RKO (cell line): Measurements from ENCODE around the gene SPARC.
A peak's percentile ranks its signal among the peaks of the same experiment; 100 is the strongest.
"Not testable (repeated sequence)": the region's sequence is repeated elsewhere in the genome, so short reads cannot be mapped to it uniquely, and the experiment has no call there.

Experiments used
- DNase-seq: peaks from one replicate; pipeline ENCODE4 v3.0.0-alpha.2; 2016; ENCODE audit warnings: low spot score

The SPARC gene, protein sequence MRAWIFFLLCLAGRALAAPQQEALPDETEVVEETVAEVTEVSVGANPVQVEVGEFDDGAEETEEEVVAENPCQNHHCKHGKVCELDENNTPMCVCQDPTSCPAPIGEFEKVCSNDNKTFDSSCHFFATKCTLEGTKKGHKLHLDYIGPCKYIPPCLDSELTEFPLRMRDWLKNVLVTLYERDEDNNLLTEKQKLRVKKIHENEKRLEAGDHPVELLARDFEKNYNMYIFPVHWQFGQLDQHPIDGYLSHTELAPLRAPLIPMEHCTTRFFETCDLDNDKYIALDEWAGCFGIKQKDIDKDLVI

GRCh38 chr5:151686674-151687407 is at the start of gene SPARC:
Gene SPARC, minus strand, starts transcription at chr5:151686915. Its CDS starts 10,727 bp downstream, at chr5:151676188.
- DNase-seq: no peak

- no peak for DNase-seq
Observed at GRCh38 chr5:151735646-151736045, 48.9 kb upstream of the SPARC start.

DNA sequence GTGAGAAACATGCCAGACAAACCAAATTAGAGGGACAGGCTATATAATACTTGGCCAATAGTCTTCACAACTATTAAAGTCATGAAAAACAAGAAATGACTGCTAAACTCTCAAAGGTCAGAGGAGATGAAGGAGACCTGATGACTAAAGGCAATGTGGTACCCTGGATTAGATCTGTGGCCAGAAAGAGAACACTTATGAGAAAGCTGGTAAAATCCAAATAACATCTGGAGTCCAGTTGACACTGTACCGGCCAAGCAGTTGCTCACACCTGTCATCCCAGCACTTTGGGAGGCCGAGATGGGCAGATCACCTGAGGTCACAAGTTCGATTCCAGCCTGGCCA is 47.3 kb upstream of the SPARC start:
- no peak for DNase-seq

DNA sequence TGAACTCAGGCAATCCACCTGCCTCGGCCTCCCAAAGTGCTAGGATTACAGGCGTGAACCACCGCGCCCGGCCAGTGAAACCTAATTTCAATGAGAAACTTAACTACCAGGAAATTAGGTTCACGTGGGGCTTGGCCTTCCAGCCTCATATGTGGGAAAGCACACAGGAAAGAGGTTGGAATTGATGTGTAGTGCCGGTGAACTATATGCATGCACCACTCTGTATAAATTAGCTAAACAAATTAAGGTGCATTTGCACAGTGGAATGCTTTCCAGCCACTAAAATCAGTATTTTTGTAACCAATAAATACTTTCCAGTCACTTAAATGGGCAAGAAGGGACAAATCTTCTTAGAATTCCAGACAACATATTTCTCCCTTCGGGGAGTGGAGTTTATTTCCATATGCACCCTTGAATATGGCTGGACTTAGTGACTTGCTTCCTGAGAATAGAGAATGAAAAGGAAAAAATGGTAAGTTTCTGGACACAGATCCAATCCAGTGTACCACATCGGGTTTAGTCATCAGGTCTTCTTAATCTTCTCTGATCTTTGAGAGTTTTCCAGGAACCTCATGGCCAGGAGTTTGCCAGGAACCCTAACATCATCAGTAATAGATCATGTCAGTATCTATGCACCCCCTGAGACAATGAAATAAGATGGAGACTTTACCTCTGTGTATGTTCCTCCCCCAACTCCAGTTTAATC is 46.8 kb upstream of the SPARC start:
- no peak for DNase-seq

DNA sequence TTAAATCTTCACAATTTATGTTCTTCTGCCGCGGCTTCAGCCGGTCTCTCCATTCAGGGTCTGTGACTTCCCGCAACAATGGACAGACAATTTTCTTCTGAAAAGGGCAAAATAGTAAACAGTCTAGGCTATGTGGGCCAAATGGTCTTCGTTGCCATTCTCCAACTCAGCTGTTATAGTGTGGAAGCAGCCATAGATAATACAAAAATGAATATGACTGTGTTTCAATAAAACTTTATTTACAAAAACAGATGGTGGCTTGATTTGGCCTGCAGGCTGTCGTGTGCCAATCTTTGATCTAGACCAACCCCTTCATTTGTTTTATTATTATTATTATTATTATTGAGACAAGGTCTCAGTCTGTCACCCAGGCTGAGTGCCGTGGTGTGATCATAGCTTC is 43.7 kb upstream of the SPARC start:
- DNase-seq: no peak

DNA sequence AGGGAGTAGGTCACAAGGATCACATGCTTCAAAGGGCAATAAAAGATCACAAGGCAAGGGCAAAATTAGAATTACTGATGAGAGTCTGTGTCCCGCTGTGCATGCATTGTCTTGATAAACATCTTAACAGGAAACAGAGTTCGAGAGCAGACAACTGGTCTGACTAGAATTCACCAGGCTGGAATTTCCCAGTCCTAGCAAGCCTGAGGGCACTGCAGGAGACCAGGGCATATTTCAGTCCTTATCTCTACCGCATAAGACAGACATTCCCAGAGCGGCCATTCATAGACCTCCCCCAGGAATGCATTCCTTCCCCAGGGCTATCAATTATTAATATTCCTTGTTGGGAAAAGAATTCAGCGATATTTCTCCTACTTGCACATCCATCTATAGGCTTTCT is 42.9 kb upstream of the SPARC start:
- not testable (repeated sequence) for DNase-seq

GRCh38 chr5:151724360-151724759 is 37.6 kb upstream of the SPARC start:
- no peak for DNase-seq

DNA sequence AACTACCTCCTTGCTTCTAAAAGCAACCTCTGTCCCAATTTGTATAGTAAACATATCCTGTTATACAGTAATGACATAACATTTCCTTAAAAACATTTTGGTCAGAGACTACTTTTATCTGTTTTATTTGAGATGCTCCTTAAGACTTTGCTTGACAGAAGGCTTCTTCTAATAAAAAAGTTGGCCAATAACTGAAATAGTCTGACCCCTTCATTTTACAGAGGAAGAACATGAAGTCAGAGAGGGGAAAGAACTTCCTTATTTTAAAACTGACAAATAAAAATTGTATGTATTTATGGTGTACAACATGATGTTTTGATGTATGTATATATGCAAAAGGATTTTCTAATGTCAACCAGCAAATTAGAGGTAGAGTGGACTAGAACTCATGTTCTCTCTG is 35.8 kb upstream of the SPARC start:
- no peak for DNase-seq

DNA sequence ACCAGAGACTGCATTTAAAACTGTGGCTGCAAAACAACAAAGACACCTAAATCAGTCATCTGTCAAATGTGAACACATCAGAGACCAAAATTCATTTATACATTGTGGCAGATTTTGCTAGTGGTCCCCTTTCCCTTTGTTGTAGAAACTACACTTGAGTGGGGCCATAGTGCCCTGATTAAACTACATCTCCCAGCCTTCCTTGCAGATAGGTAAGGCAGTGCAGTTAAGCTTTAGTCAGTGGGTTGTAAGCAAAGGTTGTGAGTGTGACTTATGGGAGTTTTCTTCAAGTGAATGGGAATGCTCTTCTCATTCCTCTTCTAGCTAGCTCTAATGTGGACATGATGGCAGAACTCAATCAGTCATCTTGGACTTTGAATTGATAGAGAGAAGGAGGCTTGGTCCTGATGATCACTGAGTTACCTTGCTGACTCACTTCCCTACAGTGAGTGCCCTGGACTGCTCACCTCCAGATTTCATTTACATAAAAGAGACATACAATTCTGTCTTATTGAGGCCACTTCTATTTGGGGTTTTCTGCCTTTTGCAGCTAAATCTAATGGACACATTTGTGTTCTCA is 35.2 kb upstream of the SPARC start:
- no peak for DNase-seq

DNA sequence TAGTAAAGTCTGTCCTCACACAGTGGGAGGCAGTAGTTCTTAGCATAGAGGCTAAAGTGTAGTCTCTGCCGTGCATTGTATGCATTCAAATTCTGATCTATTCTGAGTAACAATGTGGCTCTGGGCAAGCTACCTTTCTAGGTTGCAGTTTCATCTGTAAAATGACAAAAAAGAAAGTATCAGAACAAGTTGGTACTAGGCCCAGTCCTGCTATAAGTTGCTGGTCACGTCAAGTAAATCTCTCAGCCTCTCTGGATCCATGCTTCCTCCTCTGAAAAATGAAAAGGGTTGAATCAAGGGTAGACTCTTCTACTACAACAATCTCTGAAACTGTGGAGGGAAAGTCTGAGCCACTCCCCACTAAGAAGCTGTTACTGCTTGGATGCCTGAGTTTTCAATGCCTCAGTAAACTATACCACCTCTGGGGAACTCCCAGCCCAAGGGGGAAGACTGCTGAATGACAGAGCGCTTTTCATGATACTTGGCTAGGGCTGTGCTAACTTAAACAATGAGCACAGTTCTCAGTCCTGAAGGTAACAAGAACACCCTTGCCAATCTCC is 34.5 kb upstream of the SPARC start:
- DNase-seq: no peak

- DNase-seq: no peak
Observed at GRCh38 chr5:151720215-151720614, 33.5 kb upstream of the SPARC start.

GRCh38 chr5:151719228-151720000 is 32.7 kb upstream of the SPARC start:
- no peak for DNase-seq

DNA sequence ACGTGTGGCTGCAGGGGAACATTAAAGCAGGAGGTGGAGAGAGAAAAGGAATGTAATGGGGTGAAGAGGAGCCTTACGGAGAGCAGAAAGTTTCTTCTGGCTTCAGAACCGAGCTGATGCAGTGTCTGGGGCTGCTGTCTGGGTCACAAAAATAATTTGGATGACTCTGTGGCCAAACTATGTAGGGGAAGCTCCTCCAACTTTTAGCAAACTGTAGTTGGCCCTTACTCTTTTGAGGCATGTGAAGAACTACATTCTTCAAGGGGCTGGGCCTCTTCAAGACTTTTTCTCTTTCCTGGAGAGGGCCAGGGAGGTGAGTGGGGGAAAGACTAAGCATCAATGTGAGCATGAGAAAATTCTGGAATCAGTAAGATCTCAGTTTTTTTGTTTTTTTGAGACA is 31.9 kb upstream of the SPARC start:
- no peak for DNase-seq

GRCh38 chr5:151718153-151718552 is 31.4 kb upstream of the SPARC start:
- DNase-seq: no peak

GRCh38 chr5:151717416-151717815 is 30.7 kb upstream of the SPARC start:
- DNase-seq: no peak

GRCh38 chr5:151709109-151709735 is 22.5 kb upstream of the SPARC start:
- no peak for DNase-seq

- no peak for DNase-seq
Observed at GRCh38 chr5:151708126-151708525, 21.4 kb upstream of the SPARC start.

DNA sequence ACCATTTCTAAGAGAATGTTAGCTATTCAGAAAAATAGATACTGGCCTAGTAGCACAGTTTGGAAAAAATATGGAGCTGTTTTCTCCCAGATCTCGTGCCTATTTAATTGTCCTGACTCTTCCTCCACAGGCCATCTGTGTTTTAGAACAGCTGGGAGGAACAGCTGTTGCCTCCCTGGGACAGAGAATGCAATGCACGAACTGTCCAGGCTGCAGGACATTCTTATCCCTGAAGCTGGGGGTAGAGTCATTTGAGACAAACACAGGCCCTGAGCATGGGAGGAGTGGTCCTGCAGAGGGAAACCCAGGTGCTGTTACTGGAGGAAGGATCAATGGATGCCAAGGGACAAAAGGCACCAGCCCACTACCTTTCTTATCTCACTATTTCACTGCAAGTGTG is 20.9 kb upstream of the SPARC start:
- no peak for DNase-seq

DNA sequence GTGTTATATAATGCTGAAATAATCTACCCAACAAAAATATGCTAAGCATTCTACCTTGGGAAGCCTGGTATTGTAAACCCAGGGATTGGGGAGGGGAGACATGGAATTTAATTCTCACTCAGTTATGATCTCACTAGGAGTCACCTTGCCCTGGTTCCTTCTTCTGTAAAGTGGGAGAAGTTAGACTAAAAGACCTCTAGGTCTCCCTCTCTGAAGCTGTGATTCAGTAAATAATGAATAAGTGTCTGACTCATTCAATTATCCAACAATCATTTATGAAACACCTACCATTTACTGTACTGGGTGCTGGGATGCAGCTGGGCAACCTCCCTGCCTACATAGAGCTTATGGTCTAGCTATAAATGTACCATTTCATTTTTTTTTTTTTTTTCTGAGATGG is 20.2 kb upstream of the SPARC start:
- peak; percentile 64 for DNase-seq

- no peak for DNase-seq
Observed at GRCh38 chr5:151703780-151704179, 17.1 kb upstream of the SPARC start.

DNA sequence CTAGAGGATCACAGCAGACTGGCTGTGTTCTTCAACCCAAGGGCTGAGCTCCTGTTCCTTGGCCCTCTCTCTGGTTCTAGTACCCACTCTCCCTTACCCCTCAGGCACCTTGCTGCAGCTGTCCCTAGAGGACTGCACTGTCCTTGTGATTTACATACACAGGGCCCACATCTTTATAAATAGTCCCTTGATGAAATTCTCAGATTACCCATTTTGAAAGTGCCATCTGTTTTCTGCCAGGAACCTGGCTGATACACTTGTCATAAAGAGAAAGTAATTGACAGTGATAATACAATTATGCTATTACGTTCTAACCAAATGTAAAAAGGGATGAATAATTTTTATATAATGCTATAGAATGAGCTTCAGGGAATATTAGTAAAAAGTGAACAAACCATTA is 16.5 kb upstream of the SPARC start:
- no peak for DNase-seq
